Stimulated activated CD4-positive, alpha-beta T cell treated with anti-CD3 and anti-CD28 coated beads, Interleukin-4, amount 100 ng/mL, for 24 hours (primary cell): ENCODE measurements around the gene SAMD13.
"Not testable (repeated sequence)": the region's sequence is repeated elsewhere in the genome, so short reads cannot be mapped to it uniquely, and the experiment has no call there.

Source experiments
- DNase-seq: peaks from one replicate; pipeline ENCODE4 v3.0.0-alpha.2; 2020

Gene SAMD13

GRCh38 chr1:84286071-84286470 is 15.4 kb upstream of the SAMD13 start:
- DNase-seq, result no peak

- DNase-seq, result not testable (repeated sequence)
Observed at GRCh38 chr1:84287389-84287788, 14.1 kb upstream of the SAMD13 start.

DNA sequence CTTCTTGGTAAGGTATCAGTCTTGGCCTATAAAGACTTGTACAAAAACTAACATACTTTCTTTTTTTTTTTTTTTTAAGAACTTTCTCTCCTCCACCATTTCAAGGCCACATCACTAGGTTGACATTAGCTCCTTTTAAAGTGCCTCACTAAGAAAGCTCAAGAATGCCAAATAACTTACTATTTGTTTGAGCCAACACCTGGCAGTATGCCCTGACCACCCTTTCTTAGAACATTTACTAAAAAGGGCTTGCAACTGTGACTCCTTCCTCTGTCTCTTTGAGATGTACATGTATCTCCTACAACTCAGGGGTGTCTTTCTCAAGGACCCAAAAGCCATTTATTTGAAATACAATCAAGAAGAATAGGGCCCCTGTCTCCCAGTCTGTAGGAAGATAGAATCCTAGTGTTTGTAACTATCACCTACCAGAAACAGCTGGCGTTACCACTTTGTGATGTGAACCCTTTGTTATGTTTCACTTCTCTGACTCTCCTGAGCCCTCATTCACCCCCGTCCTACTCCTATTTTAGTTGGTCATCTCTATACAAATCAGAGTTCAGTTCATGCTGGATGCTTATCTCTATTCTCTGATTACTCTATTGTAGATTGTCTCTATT is 12.2 kb upstream of the SAMD13 start:
- no peak for DNase-seq

DNA sequence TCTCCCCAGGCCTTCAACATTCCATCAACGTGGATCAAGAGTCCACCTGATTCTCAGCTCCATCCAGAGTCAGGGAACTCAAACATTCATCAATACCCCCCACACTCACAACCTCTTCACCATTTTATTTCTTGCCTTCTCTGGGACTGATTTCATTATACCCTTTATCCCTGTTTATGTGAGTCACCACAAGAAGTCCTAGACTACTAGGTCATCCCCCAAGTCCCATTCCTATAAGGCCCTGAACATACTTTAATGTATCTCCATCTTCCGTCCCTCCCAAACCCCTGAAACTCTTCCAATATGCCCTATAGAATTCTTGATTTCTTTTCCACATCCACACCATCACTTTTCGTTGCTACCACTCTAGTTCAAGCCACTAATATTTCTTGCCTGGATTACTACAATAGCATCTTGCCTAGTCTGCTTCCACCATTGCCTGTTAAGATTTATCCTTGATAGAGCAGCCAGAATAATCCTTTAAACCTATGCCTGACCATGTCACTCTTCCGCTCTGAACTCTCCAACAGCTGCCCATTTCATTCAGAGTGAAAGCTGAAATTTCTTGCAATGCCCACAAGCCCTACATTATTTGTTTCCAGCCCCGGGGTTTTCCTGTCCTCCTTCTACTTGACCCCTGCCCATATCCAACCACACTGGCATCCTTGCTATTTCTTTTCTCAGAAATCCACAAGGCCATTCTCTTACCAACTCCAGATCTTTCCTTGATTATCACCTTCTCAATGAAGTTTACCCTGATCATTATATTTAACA is 9.4 kb upstream of the SAMD13 start:
- no peak for DNase-seq

DNA sequence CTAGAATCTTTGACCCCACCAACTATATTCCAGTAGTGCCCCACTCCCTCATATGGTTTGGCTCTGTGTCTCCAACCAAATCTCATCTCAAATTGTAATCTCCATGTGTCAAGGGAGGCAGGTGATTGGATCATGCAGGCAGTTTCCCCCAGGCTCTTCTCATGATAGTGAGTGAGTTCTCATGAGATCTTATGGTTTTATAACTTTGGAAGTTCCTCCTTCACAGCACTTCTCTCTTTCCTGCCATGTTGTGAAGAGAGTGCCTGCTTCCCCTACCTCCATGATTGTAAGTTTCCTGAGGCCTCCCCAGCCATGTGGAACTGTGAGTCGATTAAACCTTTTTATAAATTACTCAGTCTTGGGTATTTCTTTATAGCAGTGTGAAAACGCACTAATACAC is 7.7 kb upstream of the SAMD13 start:
- DNase-seq, result no peak

DNA sequence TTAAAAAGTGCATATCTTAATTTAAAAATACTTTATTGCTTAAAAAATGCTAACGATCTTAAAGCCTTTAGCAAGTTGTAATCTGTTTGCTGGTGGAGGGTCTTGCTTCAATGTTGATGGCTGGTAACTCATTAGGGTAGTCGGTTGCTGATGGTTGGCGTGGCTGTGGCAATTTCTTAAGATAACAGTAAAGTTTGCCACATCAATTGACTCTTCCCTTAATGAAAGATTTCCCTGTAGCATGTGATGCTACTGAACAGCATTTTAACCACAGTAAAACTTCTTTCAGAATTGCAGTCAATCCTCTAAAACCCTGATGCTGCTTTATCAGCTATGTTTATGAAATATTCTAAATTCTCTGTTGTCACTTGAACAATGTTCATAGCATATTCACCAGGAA is 6.8 kb upstream of the SAMD13 start:
- no peak for DNase-seq

- DNase-seq, result no peak
Observed at GRCh38 chr1:84297546-84298244, 3.8 kb upstream of the SAMD13 start.

GRCh38 chr1:84298328-84298683 is 3.2 kb upstream of the SAMD13 start:
- DNase-seq, result peak; percentile 41

DNA sequence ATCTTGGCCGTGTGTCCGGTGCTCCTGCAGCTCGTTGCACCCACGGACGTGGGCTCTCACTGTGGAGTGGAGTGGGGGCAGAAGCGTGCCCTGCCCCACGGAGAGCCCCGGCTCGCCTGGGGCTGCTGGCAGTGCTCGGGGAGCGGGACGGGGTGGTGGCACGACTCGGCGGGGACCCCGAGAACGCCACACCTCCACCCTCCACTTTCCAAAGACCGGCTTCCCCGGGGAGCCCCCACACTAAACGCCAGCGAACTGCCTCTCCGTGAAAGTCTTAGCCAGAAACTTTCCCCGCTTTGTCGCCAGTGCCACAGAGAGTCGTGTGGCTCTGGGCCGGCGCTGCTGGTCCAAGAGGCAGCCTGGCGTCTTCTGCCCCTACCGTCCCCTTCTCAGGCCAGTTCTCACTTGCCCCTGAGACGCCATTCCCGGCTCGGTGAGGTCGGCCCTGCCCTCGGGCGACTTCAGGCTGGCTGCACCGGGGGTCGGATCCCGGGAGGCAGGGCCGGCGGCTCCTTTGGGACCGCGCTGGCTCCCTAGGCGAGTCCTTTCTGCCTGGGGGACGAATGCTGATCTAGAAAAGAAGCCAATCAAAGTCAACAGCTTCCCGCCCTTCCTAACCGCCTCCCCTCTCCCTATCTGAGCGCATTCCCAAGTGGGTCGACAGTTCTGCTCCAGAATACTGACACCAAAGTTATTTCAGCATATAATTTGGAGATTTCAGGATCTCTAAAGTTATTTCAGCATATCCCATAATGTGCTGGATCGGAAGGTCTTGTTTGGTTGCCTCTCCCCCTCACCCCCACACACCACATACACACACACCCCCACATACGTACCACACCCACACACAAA is 2.6 kb upstream of the SAMD13 start:
- peak; percentile 22 for DNase-seq

- DNase-seq, result no peak
Observed at GRCh38 chr1:84299536-84300170, 1.9 kb upstream of the SAMD13 start.

DNA sequence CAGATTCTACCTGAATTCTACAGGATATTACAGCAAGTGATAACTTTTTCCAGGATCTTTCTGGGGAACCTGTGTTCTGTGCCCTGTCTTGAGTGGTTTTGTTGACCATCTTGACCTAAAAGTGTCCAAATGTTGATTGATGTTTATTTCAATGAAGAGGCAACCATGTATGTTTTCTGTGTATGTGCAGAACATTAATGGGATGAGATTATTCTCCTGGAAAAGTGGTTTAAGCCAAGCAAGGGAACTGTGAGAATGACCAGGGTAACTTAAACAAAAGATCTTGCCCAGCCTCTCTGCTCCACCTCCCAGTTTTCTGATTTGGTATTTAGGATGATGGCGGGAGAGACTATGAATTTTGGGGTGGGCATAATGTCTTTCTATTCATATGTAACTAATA is 1.0 kb upstream of the SAMD13 start:
- DNase-seq, result no peak

DNA sequence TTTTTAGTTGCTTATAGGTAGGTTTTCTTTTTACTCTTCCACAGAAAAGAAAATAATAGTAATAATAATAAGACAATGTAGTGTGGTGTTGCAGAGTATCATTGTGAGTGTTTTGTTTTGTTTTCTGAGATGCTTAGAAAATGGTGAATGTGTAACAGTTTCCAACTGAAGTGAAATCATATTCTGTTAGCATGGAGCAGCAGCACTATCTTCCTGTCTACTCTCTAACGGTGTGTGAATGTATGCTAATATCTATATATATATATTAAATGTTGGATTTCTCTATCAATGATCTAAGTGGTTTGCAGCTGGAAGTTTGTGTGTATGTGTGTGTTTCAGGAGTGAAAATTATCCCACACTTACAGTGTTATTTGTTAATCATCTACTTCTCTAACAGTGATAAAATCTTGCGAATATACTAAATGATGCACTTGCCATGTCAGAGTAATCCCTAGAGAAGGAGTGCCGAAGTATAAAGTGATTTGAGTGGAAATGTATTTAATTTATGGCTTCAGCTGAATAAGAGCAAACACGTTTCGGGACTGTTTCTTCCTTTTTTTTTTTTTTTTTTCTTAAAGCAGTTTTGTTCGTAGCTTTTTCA is 377 bp downstream of the SAMD13 start:
- DNase-seq, result no peak

- DNase-seq, result no peak
Observed at GRCh38 chr1:84303314-84303830, 1.9 kb downstream of the SAMD13 start.

- no peak for DNase-seq
Observed at GRCh38 chr1:84307398-84307797, 5.9 kb downstream of the SAMD13 start.

DNA sequence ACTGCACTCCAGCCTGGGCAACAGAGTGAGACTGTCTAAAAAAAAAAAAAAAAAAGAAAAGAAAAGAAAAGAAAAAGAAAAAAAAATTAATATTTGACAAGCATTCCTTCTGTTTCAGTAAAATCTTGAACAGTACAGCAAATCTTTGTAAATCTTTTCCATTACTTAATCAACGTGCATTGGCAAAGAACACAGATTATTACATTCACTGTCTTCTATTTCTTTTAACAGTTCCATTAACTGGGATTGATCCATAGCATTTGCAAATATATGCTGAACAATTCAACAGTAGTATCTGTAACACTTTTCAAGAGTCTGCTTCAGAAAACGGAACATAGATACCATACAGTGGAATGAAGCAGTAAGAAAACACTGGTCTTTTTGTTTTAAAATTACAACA is 9.8 kb downstream of the SAMD13 start:
- no peak for DNase-seq

GRCh38 chr1:84319662-84320061 is 18.2 kb downstream of the SAMD13 start:
- no peak for DNase-seq

DNA sequence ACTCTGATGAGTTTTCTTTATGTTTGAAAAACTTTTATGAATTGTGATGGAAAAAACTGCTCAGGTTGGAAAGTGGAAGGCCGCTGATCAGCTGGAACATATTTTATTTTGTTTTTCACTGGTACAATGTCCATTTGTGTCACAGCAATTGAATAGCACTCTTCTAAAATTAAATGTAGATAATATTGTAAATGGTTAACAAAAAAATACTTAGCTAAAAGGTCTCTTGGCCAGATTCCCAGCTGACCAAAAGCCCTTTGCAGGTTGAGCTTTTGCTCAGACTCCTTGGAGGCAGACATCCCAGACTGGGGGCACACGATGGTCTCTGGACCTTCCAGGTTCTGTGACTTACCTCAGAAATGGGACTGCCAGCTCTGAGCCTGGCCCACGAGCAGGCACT is 26.3 kb downstream of the SAMD13 start:
- no peak for DNase-seq

DNA sequence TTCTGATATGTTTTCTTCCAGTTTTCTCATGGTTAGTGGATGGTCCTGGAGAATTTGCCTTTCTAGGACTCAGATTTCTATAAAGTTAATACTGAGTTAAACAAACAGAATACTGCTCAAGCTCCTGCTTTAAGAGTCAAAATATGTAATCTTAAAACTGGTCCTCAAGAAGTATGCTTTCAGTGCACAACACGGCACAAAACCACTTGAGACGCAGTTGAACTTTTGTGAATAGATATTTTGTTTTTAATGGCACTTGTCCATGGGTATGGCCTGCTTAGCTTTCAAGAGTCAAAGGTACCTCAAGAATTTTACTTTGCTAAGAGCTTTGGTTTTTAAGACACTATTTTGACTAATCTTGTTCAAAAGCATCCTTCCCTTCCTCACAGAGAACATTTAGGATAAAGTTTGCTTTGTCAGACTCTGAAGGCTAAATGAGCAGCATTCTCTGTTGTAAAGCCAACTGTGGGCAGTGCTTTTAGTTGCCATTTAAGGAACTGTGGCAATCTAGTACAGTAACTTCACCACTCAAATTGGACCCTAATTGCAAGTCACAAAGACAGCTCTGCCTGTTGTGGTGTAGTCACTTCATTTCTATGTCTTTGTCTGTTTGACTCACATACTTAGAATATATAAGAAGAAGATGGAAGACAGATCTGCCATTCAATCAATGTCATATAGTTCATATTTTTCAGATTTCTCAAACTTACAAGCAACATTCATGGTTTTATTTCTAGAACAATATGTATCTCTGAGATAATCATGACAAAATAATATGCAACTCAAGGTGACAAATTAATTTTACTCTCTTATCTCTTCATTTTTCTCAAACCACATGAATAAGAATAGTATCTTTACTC is 28.8 kb downstream of the SAMD13 start:
- no peak for DNase-seq

- no peak for DNase-seq
Observed at GRCh38 chr1:84339503-84339902, 38.0 kb downstream of the SAMD13 start.

GRCh38 chr1:84344286-84344685 is 42.8 kb downstream of the SAMD13 start:
- DNase-seq, result no peak

DNA sequence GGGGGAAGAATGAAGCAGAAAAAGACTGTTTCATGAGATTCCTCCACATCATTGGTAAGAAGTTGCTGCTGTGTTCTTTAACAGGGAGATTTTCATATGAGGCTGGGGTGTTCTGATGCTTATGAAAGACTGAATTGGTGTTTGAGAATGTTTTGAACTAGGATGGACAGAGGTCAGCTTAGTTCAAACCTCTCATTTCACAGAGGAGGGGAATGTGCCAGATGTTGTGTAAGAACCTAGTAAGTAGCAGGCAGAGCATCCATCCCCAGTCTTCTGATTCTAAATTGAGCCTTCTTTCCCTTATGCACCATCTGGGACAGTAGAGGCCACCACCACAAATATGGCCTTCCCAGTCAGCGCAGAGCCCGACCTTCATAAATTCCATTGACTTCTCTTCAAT is 43.7 kb downstream of the SAMD13 start:
- no peak for DNase-seq
